ENCODE measurements around the gene RABGGTA.
"Not testable (repeated sequence)": the region's sequence is repeated elsewhere in the genome, so short reads cannot be mapped to it uniquely, and the experiment has no call there.

RABGGTA gene

GRCh38 chr14:24238527-24239037, 32.8 kb downstream of the RABGGTA start:
- DNase-seq, result no peak

GRCh38 chr14:24238123-24238522, 33.3 kb downstream of the RABGGTA start:
- DNase-seq, result peak in 1 of 3 donors; percentile 32

GRCh38 chr14:24237463-24237955, 33.9 kb downstream of the RABGGTA start:
- DNase-seq, result no peak

- DNase-seq, result no peak
Observed at GRCh38 chr14:24236689-24237462, 34.5 kb downstream of the RABGGTA start.

GRCh38 chr14:24235804-24236688, 35.4 kb downstream of the RABGGTA start:
- no peak for DNase-seq

- no peak for DNase-seq
Observed at GRCh38 chr14:24234095-24235005, 37.0 kb downstream of the RABGGTA start.

GRCh38 chr14:24233538-24233866, 37.9 kb downstream of the RABGGTA start:
- no peak for DNase-seq

- peak; percentile 34 to 78 (median 72) for DNase-seq
Observed at GRCh38 chr14:24232645-24233537, 38.5 kb downstream of the RABGGTA start, which contains the start of gene GMPR2. Gene GMPR2 (plus strand): TSS chr14:24232929. CDS start chr14:24233254, 325 bp downstream.

- peak; percentile 97 to 99 (median 99) for DNase-seq
Observed at GRCh38 chr14:24232121-24232644, 39.2 kb downstream of the RABGGTA start, which contains the start of gene NEDD8. Gene NEDD8 (minus strand): TSS chr14:24232367. CDS start chr14:24232267, 100 bp downstream.

- no peak for DNase-seq
Observed at GRCh38 chr14:24231263-24232120, 39.9 kb downstream of the RABGGTA start.

GRCh38 chr14:24228902-24229301, 42.5 kb downstream of the RABGGTA start:
- DNase-seq, result no peak

GRCh38 chr14:24226473-24226872, 44.9 kb downstream of the RABGGTA start:
- DNase-seq, result no peak

GRCh38 chr14:24224618-24225071, 46.8 kb downstream of the RABGGTA start:
- no peak for DNase-seq

- DNase-seq, result not testable (repeated sequence)
Observed at GRCh38 chr14:24222987-24223386, 48.4 kb downstream of the RABGGTA start.

- no peak for DNase-seq
Observed at GRCh38 chr14:24219521-24219920, 51.9 kb downstream of the RABGGTA start.

GRCh38 chr14:24219080-24219479, 52.3 kb downstream of the RABGGTA start:
- DNase-seq, result no peak

- not testable (repeated sequence) for DNase-seq
Observed at GRCh38 chr14:24216876-24217275, 54.5 kb downstream of the RABGGTA start.

GRCh38 chr14:24216345-24216699, 55.1 kb downstream of the RABGGTA start:
- DNase-seq, result no peak
